CD4-positive, alpha-beta T cell treated with Interleukin-15 for 1 hour (primary cell): ENCODE measurements around the gene DOCK11.
A peak's percentile ranks its signal among the peaks of the same experiment; 100 is the strongest.
"Not testable (repeated sequence)": the region's sequence is repeated elsewhere in the genome, so short reads cannot be mapped to it uniquely, and the experiment has no call there.

Experiments used
- DNase-seq: peaks from one replicate; pipeline ENCODE4 v3.0.0-alpha.2; 2020

Gene DOCK11

DNA sequence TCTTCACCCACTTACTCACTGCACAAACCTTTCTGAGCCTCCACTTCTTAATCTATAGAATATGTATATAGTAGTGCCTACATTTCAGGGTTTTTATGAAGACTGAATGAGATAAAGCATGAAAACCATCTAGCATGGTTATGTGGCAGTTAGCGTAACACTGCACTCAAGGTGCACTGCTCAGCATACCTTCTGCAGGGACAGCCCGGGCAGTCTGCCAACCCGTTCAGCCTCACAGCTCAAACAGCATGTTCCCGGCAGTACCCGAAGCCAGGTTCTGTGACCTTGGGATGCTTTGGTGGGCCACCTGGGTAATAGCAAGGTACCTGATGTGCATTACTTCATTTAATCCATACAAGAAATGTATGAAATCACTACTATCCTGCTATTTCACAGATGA lies 81.4 kb downstream of the DOCK11 start:
- DNase-seq: no peak

DNA sequence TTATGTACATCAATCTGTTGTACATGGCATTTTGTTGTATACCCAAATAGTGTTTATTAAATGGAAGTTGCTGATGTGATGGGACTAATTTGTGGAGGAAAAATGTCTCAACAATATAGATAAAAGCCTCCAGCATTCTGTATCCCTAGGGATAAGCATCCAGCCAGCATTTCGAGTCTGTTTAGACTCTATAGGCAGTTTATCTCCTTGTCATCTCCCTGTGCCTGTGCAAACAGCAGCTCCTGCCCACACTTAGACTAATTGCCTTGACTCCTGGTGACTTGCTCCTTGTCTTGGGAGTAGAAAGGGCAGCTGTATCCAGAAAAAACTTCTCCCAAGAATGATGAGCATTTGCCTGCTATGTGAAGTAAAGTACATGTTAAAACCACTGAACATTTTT lies 83.8 kb downstream of the DOCK11 start:
- DNase-seq: no peak

DNA sequence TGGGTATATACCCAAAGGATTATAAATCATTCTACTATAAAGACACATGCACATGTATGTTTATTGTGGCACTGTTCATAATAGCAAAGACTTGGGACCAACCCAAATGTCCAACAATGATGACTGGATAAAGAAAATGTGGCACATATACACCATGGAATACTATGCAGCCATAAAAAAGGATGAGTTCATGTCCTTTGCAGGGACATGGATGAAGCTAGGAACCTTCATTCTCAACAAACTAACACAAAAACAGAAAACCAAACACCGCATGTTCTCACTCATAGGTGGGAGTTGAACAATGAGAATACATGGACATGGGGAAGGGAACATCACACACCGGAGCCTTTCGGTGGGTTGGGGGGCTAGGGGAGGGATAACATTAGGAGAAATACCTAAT lies 87.3 kb downstream of the DOCK11 start:
- not testable (repeated sequence) for DNase-seq

DNA sequence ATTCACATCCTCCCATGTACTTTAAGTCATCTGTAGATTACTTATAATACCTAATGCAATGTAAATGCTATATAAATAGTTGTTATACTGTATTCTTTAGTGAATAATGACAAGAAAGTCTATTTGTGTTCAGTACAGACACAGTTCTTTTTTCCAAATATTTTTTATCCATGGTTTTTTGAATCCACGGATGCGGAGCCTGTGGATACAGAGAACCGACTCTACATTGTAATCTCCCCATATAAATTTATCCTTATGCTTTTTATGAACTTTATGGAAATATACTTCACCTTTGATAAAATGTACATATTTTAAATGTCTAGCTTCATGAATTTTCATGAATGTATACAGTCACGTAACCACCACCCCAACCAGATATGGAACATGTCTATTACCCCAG lies 88.2 kb downstream of the DOCK11 start:
- DNase-seq: no peak

DNA sequence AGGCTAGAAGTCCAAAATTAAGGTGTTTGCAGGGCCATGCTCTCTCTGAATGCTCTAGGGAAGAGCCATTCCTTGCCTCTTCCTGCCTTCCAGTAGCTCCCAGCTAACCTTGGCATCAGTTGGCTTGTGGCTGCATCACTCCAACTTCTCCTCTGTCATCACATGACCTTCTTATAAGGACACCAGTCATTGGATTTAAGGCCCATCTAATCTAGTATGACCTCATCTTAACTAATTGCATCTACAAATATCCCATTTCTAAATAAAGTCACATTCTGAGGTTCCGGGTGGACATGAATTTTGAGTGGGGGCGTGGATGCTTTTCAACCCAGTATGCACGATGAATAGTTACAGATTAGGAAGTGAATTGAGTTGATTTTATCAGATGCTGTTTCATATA lies 89.7 kb downstream of the DOCK11 start:
- DNase-seq: no peak

DNA sequence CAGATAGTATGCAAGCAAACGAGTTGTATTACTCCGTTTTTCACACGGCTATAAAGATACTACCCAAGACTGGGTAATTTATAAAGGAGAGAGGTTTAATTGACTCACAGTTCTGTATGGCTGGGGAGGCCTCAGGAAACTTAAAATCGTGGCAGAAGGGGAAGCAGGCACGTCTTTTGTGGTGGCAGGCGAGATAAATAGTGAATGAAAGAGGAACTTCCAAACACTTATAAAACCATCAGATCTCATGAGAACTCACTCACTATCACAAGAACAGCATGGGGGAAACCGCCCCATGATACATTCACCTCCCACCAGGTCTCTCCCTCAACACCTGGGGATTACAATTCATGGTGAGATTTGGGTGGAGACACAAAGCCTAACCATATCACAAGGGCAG lies 90.6 kb downstream of the DOCK11 start:
- DNase-seq: not testable (repeated sequence)

DNA sequence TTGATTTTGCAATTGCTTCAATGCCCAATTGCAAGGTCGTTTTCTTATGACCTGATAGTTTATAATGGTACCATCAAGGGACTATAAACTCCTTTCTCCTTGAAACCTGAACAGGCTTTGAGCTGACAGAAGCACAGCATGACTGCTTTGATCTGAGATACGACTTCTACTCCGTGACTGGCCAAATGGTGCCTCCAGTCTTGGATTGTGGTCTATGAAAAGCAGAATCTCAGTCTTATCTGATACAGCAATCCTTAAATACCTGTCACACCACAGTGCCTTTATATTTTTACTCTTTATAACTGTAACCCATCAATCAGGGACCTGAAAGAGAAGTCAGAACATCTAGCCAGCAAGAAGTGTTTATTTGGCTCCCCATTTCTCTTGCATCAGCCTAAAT lies 93.1 kb downstream of the DOCK11 start:
- DNase-seq: no peak

DNA sequence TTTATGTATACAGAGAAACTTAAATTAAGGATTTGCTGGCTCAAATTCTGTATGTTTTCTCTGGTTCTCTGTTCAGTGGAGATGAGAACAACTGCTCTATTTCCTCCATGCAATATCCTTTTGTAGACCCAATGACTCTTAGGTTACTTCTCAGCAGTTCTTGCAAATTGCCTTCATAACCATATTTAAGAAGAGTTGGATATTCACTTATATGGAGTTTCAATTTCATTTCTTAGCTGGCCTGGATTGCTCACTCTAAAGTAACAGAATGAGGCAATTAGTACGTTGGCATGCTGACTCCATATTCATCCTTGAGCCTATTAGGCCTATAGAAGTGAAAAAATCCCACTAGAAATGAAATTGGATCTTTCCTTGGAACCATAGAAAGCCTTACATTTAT lies 93.6 kb downstream of the DOCK11 start:
- no peak for DNase-seq

DNA sequence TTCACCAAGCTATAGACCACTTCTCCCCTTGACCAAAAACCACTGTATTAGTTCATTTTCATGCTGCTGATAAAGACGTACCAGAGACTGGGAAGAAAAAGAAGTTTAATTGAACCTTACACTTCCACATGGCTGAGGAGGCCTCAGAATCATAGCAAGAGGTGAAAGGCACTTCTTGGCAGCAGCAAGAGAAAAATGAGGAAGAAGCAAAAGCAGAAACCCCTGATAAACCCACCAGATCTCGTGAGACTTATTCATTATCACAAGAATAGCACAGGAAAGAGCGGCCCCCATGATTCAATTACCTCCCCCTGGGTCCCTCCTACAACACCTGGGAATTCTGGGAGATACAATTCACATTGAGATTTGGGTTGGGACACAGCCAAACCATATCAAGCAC lies 97.8 kb downstream of the DOCK11 start:
- no peak for DNase-seq

DNA sequence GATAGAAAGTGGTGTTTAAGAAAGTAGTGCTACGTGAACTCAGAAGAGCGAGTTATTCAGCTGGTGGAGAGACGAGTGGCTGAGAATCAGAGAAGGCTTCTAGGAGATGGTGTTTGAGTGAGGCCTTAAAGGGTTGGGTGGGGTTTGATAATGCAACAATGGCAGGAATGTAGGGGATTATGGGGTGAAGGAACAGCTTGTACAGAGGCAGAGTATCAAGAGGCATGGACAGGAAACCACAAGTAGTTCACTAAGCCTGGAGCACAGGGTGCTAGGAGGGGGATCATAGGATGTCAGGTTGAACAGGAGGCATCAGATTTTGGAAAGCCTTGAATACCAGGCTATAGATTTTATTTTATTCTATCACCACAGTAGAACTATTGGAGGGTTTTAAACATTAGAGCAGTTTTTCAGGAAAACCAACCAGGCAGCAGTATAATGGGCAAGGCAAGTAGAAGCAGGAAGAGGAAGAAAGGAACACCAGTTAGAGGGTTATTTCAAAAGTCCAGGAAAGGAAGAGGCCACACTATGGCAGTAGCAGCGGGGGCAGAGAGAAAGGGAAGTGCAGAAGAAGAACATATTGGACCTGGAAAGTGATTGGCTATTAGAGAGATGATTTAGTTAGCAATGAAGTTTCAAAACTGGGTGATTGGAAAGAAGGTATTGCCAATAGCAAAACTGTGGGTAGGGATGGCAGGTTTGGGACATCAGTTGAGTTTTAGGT lies 99.2 kb downstream of the DOCK11 start:
- DNase-seq: no peak

DNA sequence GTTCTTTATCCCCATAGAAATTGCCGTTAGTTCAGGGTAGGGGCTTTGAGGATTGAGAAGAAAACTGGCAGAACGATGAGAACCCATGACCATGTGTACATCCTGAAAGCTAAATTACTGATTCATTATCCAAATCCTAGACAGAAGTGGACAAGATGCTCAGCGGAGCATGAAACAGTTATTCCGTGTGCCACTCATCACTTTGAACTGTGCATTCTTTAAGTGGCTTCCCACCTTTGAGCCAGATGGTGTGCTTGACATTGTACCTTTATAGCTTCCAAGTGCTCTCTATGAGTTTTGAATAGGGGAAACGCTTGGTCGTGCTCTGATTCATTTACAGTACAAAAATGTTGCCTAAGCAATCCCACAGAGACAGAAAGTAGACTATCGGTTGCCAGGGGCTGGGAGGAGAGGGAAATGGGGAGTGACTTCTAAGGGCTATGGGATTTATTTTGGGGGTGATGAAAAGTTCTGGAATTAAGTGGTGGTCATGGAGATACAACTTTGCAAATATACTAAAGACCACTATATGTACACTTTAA lies 100.0 kb downstream of the DOCK11 start:
- no peak for DNase-seq

DNA sequence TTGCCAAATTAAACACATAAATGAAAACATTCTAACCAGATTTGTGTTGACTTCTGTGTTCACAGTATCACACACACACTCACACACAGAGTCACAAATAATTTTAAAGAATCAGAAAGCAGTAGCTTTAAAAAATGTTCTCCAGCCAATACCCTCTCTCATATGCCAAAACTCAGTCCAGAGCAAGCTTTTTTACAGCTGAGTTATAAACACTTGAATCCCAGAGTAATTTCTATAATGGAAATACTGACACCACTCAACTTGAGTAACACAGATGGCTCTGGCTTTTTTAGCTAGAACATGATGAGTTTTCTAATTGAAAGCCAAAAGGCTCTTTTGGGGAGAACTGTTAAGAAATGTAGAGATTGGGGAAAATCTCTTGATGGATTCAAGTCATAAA lies 100.8 kb downstream of the DOCK11 start:
- no peak for DNase-seq

DNA sequence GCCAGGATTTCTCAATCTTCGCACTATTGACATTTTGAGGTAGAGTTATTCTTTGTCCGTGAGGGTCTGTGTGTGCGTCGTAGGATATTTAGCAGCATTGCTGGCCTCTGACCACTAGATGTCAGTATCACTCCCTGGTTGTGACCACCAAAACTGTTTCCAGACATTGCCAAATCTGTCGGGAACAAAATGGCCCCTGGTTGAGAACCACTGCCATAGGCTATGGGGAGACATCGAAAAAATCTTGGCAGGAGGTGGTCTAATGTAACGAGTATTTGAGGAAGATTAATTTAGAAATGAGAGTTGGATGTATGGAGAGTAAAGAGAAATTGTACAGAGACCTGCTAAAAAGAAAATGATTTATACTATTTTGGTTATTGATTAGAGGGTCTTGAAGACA lies 108.4 kb downstream of the DOCK11 start:
- peak; percentile 34 for DNase-seq

DNA sequence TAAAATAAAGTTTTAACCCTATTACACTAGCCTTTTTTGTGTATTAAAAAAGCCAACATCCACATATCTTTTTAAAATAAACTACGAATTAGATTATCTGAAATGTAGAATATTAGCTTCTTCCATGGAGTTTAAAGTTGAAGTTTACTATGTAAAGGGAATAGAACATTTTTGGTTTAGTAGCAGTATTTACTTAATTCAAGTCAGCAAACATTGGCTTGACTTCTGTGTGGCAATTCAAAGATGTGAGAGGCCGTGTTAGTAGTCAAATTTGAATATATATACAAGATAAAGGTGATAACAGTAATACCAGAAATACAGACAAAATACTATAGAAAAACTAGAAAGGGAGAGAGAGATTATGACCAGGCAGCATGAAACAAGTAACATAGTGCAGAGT lies 116.7 kb downstream of the DOCK11 start:
- DNase-seq: no peak

DNA sequence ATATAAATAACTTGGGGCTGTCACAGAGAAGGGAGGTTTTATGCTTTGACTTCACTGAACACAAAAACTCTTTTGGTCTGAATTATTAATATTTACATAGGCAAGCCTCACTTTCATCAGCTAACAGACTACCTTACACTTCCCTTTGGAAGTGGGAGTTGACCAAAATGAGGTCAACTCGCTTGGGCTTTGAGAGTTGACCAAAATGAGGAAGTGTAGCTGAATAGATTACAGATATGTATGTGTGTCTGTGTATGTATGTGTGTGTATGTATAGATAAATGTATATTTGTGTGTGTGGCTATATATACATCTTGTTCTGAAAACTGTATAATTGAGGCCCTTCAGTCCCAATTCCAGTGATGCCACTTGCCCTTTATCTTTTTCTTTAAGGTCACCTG lies 118.5 kb downstream of the DOCK11 start:
- DNase-seq: no peak

DNA sequence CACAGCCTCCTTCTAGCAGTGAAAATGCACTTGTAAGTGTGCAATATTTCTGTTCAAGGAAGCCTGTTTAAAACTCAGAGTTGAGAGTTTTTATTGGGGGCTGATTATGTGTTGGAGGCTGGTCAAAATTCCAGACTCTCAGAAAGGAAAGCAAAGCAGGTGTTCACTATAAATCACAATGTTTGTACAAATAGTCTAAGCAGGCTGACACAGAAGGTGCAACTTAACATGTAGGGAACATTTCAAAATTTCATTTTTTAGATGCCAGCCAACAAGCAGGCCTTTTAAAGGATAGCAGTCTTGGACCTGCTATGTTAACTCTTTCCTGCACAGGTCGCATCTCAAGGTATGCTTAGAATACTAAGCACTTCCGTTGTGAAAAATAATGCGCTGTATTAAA lies 119.5 kb downstream of the DOCK11 start:
- no peak for DNase-seq

DNA sequence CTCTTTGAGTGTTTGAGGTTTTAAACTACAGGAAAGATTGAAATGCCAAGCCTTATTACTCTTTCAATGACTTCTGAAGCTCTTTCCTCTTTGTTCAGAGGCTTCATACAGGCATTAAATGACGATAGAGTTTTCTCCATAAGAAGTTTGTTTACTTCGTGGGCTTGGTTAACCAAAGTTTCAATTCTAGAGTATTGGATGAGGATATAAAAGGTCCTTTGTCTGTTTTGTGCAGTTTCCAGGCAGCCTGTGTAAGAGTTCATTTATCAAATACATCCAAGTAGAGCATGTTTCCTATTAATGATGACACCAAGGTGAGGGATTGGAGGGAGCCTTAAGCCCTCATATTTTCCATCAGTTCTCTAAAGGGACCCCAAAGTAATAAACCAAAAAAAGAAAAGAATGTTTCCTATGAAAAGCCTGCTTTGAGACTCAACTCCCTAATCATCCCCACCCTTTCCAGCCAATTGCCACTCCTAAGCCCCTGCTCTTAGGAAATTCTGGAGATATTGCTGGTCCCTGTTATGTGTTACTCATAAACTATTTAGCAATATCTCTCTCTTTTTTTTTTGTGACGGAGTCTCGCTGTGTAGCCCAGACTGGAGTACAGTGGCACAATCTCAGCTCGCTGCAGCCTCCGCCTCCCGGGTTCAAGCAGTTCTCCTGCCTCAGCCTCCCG lies 125.6 kb downstream of the DOCK11 start:
- no peak for DNase-seq

DNA sequence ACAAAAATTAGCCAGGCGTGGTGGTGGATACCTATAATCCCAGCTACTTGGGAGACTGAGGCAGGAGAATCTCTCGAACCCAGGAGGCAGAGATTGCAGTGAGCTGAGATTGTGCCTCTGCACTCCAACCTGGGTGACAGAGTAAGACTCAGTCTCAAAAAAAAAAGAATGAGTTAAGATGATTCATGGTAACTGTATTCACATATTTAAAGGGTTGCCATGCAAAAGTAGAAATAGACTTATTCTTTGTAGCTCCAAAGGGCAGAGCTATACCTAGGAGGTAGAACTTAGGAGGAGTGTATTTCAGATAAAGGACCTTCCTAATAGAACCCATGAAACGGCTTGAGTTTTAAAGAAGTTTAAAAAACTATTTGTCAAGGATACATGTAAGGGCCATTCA lies 127.4 kb downstream of the DOCK11 start:
- no peak for DNase-seq

DNA sequence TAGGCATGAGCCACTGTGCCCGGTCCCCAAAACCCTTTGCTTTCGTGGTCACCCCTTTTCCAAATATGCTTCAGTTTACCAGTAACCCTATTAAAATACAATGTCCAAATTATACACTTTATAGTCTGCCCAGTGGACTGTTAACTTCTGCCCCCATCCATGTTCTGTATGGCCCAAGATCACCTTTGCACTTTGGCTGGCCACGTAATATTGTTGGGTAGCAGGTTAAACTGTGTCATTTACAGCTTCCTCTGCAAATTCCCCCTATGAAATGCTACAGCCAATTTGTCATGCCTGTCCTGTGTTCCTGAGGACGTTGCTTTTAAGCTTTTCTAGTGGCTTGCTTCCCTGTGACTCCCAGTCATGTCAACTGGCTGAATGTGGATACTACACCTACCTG lies 130.7 kb downstream of the DOCK11 start:
- DNase-seq: no peak

DNA sequence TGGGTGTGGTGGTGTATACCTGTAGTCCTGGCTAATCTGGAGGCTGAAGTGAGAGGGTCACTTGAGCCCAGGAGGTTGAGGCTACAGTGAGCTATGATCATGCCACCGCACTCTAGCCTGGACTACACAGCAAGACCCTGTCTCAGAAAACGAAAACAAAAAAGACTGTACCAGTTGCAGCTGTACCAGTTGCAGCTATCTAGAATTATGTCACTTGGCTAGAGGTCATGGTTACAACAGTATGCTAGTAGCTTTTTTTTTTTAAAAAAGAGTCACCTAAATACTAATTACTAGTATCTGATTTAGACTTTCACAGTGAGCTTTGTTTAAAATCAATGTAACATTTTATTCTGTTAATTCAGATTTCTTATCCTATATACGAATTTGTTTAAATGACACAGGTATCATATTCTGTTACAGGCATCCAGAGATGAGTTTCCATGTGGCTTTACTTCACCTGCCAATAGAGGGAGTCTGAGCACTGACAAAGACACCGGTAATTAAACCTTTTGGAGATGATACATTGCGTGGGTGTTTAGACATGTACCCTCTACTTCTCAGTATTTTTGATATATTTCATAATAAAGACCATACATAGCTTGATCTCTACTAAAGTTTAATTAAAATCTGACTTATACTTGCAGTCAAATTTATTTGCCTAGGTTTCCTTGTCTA lies 131.6 kb downstream of the DOCK11 start:
- DNase-seq: no peak

DNA sequence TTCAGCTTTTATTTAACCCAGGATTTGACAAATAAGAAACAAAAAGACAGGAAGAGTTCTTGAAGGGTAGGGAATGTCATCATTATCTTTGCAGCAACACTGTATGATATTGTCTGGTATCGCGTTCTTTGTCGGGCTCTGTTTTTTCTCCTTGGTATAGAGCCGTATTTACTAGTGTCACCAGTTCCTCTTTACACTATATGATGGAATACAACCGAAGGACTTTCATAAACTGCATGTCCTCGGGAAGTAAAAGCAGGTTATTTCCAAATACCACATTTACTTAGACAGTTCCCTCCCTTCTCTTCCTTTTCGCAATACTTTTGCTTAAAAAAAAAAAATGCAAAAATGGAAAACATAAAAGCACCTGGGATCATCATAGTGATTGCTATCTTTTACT lies 135.2 kb downstream of the DOCK11 start:
- no peak for DNase-seq

DNA sequence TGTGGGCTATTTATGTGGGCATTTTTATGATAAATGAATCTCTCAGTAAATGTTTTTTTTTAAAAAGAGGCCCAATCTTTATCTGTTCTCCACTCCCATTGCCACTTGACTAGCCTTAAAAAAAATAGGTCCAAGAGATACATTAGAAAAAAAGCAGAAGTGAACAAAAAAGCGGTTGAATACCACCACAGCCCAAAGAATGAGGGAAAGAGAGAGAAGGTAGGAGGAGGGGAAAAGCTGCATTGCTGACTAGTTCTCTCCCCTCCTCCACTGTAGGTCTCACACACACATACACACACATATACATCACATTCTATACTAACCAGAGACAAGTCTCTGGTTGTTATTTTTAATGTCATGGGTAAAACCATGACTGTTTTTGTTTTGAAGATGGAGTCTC lies 136.0 kb downstream of the DOCK11 start:
- no peak for DNase-seq

DNA sequence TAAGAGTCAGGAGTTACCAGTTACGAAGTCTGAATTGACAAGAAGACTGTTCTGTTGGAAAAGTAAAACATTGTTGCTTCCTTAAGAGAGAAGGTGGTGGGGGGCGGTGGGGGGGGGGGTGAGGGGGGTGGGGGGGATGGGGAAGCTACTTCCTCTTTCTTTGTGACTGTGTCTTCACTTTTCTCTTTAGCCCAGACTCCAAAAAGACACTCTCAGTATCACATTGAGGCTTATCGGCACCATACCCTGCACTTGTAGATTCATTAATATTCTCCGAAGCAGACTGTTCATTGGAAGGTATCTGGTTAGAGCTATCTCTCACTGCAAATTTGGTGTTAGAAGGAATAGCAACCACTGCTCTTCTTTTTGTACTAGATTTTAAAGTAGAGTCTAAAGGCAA lies 137.2 kb downstream of the DOCK11 start:
- no peak for DNase-seq

DNA sequence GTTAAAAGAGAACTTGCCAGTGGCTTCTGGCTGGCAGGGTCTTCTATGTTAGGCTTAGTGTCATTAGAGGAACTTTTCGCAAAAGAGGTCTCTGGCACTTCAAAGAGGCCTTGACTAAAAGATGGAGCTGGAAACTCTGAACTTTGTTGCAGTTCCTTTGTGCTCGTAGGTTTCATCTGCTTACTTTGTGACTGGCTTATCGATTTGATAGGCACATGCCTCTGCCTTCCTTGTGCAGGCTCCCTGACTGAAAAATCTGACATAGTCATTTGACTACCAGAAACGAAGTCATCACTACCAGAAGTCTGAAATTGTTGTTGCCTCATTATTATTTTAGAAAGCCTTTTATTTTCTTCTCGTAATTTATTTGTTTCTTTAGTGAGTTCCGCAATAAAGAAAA lies 137.9 kb downstream of the DOCK11 start:
- no peak for DNase-seq
